HG03095 (cell line): ENCODE data around the gene PGAM1.
"Not testable (repeated sequence)": the region's sequence is repeated elsewhere in the genome, so short reads cannot be mapped to it uniquely, and the experiment has no call there.

Experiments used
- ATAC-seq: cut with Tn5 transposase; IDR thresholded peaks from one replicate; pipeline ENCODE4 v1.9.1; 2021; ENCODE audit warnings: moderate library complexity; ENCODE audit not compliant: unreplicated experiment

PGAM1 gene

DNA sequence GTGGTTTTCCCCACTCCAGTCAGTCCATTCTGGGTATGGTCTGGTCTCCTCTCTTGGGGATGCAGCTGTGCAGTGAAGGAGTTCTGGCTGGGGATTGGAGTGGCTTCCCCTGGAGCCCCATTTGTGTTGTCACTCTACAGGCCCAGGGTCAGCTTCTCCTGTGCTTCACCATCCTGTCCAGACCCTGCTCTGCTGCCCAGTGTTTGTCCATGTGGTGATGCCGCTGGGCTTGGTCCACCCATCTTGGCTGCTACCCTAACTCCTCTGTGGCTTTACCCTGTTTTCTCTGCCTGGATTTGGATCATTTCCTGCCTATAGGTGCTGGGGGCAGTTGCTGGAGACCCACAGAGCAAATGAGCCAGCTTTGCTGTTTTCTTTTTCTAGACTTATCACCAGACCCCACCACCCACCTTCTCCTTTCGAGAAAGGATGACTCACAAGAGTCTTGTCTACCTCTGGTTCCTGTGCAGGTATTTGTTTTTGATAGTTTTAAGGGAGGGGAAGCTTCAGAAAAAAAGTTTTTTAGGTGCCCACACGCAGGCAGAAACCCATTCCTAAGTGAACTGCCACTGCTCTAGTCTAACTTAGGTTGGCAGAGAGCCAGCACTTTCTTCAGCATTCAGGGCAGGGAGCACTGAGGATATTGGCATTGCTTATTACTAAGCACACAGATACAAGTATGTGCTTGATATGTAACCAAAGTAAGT, 28.5 kb downstream of the PGAM1 start:
- no peak for ATAC-seq

DNA sequence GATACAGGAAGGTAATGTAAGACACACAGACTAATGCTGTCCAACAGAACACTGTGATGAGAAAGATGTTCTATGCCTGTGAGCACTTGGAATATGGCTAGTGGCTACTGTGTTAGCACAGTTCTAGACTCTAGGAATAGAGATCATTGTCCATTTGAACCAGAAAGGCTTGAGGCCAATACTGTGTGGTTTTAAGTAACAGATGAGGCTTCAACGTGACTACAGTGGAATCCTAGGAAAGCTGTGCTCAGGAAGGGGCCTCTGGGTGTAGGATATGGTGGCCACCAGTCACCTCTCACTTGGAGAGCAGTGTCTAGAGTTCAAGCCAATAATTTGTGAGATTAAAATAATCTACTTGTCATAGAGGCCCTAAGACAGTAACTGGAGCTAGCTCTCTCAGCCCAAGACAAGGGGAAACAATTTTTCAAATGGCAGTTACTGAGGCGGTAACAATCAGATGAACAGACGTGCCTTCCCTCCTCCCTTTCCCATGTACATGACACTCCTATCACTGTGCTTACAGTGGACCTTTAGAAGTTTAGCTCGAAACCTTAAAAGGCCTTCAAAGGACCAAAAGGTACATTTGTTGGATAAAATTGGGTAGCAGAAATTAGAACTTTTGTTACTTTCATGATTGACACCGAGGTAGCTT, 30.2 kb downstream of the PGAM1 start:
- no peak for ATAC-seq

DNA sequence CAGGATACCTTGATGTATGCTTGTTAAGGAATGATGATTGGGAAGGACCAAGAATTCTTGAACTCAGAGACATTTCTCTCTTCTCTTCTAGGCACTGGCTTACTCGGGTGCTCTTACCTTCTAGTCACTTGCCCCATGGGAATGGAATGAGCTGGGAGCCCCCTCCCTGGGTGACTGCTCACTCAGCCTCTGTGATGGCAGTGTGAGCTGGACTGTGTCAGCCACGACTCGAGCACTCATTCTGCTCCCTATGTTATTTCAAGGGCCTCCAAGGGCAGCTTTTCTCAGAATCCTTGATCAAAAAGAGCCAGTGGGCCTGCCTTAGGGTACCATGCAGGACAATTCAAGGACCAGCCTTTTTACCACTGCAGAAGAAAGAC, 30.7 kb downstream of the PGAM1 start:
- ATAC-seq = no peak

DNA sequence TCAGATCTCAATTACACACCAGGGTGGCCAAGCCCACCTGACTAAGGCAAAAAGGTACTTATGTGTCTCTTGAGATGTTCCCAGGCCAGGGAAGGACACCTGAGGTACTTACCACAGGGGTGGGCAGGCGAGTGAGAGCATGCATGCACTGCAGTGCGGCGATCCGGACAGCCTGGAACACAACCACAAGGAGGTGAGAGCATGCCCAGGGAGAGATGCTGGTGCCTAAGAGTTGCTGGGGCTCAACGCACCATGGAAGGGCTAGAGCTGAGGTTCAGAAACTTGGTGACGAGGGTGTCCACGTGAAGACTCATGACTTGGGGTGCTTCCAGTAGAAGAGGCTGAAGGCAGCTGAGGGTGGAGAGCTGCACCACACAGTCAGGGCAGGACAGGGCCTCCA, 33.1 kb downstream of the PGAM1 start:
- ATAC-seq = no peak

DNA sequence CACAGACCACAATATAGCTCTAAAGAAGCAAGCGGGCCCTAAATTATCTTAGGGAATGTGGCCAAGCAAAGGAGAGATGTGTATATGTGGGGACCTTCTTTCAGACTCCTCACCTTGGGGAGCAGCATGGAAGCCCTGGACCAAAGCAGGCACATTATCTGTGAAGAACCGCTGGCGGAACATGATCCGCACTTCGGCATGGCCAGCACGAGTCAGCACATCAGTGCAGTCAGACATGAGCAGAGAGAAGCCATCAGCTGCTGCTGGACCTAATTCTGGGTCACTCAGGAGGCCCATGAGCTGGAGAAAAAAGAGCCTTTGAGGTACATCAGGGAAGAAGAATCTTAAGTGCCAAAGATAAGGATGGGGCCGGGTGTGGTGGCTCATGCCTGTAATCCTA, 33.9 kb downstream of the PGAM1 start:
- no peak for ATAC-seq

DNA sequence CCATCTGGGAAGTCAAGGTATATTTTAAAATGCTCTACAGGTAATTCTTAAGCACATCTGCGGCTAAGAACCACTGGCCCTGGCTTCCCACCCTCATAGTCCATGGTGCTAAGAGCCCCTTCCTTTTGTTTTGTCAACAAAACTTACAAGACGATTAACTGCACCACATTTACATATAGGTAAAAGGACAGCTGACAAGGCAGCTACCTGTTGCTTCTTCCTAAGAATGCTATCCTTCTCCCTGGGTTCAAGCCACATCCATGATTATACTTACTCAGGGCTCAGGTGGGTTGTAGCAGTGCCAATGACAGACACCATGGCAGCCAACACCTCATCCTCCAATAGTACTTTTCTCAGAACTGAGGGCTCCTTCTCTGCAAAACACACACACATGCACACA, 36.3 kb downstream of the PGAM1 start:
- ATAC-seq = no peak

DNA sequence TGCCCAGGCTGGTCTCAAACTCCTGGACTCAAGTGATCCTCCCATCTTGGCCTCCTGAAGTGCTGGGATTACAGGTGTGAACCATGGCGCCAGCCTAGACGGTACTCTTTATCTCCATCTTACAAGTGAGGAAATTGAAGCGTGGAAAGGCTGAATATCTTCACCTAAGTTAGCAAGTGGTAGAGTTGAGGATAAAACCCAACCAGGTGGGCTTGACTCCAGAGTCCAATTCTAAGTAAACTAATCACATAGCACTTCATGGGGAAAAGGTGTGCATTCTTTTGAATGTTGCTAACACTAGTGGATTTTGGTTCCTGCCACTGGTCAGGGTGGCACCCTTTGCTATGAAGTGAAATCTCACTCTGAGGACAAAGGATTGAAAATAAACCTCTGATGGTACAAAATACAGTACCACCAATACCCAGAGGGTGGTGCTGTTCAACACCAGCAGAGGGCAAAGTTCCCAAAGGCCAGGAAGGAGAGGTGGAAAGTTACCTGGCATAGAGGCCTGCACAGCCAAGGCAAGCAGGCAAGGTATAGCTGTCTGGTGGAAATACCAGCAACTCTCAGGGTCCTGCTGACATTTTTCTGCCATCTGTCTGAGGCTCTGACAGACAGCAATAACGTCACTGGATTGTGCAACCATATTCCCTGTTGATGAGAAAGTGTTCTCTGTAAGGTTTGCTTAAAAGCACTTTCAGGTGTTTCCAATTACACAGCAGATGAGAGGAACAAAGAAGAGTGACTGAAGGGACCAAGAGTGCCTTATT, 37.6 kb downstream of the PGAM1 start:
- ATAC-seq = no peak

DNA sequence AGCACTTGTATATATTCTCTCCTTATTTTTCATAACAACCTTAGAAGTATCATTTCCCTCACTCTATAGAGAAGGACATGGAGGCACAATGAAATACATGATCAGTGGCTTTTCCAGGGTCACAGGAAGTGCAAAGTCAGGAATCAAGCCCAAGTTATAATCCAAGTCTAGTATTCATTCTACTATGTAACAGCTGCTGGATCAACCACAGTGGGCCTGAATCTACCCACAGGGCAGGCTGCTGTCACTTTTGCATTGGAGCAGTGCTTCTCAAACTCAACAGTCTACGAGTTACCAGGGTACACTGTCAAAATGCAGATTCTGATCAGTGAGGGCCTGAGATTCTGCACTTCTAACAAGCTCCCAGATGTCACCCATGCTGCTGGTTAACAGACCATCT, 38.2 kb downstream of the PGAM1 start:
- ATAC-seq = no peak

DNA sequence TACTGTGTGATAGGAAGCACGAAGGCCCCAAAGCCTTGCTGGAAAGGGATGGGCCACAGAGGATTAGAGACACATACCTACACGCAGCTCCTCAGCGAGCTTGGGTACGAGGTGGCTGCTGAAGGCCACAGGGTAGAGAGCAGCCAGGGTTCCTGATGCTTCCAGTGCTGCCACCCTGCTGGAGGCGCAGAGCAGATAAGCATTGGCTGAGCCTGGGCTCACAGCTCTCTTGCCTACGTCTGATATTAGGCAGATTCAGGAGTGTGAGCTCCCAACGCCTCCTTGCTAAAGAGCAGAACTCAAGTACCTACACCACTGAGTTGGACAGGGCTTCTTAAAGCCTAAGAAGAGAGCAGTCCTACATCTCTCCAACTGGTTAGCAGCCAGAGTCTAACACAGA, 40.0 kb downstream of the PGAM1 start:
- no peak for ATAC-seq

DNA sequence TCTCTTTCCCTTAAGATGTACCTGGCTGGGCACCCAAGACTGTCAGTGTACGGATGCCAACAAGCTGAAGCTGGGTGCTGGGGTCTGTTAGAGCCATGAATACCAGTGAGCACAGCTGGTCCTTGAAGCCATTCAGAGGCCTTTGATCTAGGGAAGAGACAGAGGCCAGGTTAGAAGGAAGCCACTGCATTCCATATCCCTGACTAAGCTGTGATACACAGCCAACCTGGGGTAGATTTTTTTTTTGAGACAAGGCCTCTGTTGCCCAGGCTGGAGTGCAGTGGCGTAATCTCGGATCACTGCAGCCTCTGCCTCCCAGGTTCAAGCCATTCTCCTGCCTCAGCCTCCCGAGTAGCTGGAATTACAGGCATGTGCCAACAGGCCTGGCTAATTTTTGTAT, 40.8 kb downstream of the PGAM1 start:
- ATAC-seq = no peak

DNA sequence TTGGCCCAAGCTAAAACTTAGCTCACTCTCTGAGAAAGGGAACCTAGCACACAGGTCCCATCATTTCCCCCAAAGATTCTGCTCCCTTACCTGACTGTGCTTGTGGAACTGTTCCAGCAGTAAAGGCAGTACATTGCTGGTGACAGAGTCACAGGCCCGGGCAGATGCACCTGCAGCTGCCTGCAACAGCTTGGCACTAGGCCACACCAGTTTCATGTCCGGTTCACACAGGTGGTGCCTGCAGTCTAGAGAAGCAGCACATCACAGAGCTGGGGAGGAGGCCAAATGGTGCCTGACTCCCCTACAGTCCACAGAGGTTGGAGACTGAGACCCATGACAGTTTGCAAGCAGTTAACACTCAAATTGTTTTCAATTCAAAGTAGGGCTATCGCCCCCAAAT, 42.2 kb downstream of the PGAM1 start:
- ATAC-seq = no peak

DNA sequence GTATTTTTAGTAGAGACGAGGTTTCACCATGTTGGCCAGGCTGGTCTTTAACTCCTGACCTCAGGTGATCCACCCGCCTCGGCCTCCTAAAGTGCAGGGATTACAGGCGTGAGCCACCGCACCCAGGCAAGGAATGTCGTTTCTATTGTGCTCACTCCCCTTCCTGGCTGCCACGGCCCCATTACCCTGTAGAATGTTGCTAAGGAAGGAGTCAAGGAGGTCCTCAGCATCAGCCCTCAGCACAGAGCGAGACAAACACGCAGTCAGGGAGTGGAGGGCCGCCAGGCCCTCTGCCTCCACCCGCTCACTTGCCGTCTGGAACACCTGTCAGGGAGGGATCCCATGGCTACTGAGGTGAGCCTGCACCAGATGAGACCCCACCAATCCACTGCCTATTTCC, 42.8 kb downstream of the PGAM1 start:
- ATAC-seq = not testable (repeated sequence)

DNA sequence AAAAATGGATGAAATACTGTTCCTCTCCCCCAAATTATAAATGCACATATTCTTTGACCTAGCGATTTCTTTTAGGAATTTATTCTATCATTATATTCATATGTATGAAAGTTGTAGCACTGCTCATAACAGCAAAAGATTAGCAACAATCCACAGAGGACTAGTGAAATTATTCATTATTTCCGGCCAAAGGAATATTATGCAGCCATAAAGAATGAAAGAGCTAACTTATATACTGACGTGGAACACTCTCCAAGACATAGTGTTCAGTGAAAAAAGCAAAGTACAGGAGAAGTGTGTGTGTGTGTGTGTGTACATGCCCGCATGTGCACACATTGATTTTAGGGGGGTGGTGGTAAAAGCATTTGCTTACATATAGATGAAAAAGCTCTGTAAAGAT, 48.9 kb downstream of the PGAM1 start:
- ATAC-seq = no peak

DNA sequence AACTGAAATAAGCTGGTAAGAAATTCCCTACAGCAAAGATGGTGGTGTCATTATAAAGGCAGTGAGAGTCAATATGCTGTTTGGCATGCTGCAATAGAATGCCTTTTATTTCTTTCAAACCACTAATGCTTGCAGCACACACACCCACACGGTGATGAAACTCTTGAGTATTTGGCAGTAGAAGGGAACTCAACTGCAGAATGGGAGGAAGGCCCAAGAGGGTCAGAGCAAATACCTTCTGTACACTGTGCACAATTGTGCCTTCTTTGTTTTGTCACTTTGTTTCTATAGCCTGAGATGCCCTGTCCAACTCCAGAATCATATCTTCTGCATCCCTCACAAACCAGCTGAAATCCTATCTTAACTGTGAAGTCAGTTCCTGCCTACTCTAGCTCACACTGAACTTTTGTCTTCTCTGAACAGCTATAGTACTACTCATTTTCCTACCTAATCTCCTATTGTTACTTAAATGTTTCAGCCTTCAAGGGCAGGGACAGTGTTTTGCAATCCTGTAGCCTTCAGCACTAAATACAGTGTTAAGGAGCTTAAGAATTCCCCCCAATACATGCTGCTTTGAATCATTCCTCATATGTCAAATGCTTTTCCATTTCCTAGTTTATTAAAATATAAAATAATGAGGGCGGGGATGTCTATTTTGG, 50.1 kb downstream of the PGAM1 start:
- ATAC-seq = no peak

DNA sequence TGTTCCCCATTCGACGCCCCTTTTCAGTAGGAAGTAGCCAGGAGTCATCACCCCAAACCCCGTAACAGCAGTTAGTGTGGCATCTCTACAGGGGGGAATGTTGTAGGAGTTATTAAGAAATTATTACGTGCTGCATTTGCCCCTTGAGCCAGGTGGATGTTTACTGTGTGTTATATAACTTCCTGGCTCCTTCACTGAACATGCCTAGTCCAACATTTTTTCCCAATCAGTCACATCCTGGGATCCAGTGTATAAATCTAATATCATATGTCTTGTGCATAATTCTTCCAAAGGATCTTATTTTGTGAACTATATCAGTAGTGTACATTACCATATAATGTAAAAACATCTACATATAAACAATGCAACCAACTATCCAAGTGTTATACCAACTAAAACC, 53.4 kb downstream of the PGAM1 start:
- ATAC-seq = not testable (repeated sequence)

DNA sequence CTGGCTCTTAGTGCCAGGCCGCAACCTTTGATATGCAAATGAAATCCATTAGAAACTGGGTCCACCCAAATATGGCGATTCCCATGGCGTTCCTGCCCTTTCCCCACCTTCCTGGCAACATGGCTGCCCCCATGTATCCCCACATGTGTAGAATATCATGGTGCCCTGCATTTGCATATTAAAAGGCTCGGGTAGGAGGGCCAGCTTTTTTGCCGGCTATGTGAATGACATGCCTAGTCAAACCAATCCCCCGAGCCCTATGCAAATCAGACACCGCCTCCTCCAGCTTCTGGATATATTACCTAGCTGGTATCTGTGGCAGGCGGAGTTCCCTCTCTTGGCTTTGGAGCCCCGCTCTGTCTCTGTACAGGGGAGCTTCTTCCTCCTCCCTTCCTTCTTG, 53.9 kb downstream of the PGAM1 start:
- no peak for ATAC-seq

DNA sequence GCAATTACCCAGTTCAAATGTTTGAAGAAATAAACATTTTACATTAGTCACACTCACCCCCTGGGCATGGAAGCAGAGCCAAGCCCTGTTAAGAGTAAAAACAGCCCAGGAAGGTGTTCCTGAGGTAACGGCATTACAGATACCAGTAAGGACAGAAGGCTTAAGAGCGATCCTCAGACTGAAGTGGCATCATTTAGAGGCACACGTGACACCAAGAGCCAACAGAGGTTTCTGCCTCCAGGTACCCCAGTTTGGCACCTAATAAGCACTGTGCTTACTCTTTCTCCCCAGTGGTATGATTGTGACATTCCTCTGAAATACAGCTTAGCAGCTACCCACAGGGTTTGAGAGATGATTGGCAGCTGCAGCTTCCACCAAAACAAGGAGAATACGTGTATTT, 55.1 kb downstream of the PGAM1 start:
- ATAC-seq = no peak

DNA sequence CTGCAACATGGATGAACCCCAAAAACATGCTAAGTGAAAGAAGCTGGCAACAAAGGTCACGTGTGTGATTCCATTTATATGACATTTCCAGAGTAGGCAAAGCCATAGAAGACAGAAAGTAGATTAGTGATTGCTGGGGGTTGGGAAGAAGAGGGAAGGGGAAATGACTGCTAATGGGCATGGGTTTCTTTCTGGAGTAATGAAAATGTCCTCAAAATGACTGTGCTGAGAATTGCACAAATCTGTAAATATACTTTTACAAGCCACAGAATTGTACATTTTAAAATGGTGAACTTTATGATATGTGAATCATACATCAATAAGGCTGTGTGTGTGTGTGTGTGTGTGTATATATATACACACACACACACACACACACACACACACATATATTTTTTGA, 56.4 kb downstream of the PGAM1 start:
- ATAC-seq = no peak
